ENCODE measurements around the gene FAH.

GRCh38 chr15:80217327-80217900, 64.6 kb downstream of the FAH start:
- no peak for TF ChIP-seq CTCF (IDR thresholded peaks at IDR 0.05)
- no peak for TF ChIP-seq ZFX (IDR thresholded peaks at IDR 0.05; ENCODE audit: borderline replicate concordance)

All from 22Rv1 (cell line).